Panc1 (cell line): ENCODE measurements around the gene LYPD6B. TPM values are rescaled to one million over a fixed set of nuclear protein-coding genes. Genes with fewer than 3 reads are reported as not detected.

Experiments used
- ATAC-seq: fragments of 200-7000 bp; cut with Tn5 transposase; 2 replicates; pipeline ENCODE4 v1.9.1; 2020; ENCODE audit warnings: mild to moderate bottlenecking, moderate library complexity
- BruUV-seq: library from RNA; stranded (reverse); fragments of 400-500 nt; replicated peaks from 2 replicates; lab custom pipeline; 2021; lab: Mats Ljungman, UMichigan
- CTCF ChIA-PET: fragments of 300-600 bp; sonication (Branson Sonifier 250); formaldehyde crosslinking; loops from one replicate; lab custom pipeline; 2022; ENCODE audit warnings: antibody characterized with exemption; lab: Charles Lee
- POLR2A ChIA-PET: fragments of 300-600 bp; sonication (Branson Sonifier 250); formaldehyde crosslinking; loops from one replicate; lab custom pipeline; 2022; ENCODE audit warnings: antibody characterized with exemption; lab: Charles Lee
- DNase-seq: peaks from one replicate; pipeline ENCODE4 v3.0.0-alpha.2; 2010; ENCODE audit warnings: low read depth, low spot score
- H3K27ac ChIP-seq: 2 replicates; pipeline ENCODE4 v1.5.1; 2011; ENCODE audit warnings: mild to moderate bottlenecking, low read length, inconsistent platforms
- H3K27me3 ChIP-seq: fragments of 200-500 bp; sonication (Bioruptor generic); 2 replicates; pipeline ENCODE4 v1.6.0; 2014; ENCODE audit warnings: low read length, inconsistent platforms; ENCODE audit not compliant: control insufficient read depth, insufficient read depth
- H3K36me3 ChIP-seq: fragments of 200-500 bp; sonication (Bioruptor generic); 2 replicates; pipeline ENCODE4 v1.5.1; 2014; ENCODE audit warnings: inconsistent platforms, mild to moderate bottlenecking, low read length, moderate library complexity; ENCODE audit not compliant: control insufficient read depth, insufficient read depth
- H3K4me1 ChIP-seq: 2 replicates; pipeline ENCODE4 v1.5.1; 2011; ENCODE audit warnings: inconsistent platforms, mild to moderate bottlenecking, low read length, moderate library complexity; ENCODE audit not compliant: control insufficient read depth, insufficient read depth
- H3K4me3 ChIP-seq, 2 experiments: 2 replicates each; pipeline ENCODE4 v1.5.1; 2011 to 2012; ENCODE audit warnings: low read depth in 2 of 2, low read length in 2 of 2, mild to moderate bottlenecking in 2 of 2, inconsistent platforms in 1 of 2, moderate library complexity in 1 of 2
- H3K9me3 ChIP-seq: fragments of 200-500 bp; sonication (Bioruptor generic); 2 replicates; pipeline ENCODE4 v1.5.1; 2014; ENCODE audit warnings: low read depth, mild to moderate bottlenecking, inconsistent platforms, low read length, moderate library complexity; ENCODE audit not compliant: control insufficient read depth, insufficient read depth
- POLR2AphosphoS5 ChIP-seq: IDR thresholded peaks from 2 replicates; pipeline ENCODE4 v1.6.1; 2012; ENCODE audit warnings: mild to moderate bottlenecking, low read depth, low read length, moderate library complexity
- REST ChIP-seq, 2 experiments: IDR thresholded peaks; 2 replicates each; pipeline ENCODE4 v1.6.1; 2011 to 2012; ENCODE audit warnings: low read depth in 2 of 2, control low read depth in 1 of 2, low read length in 1 of 2, mild to moderate bottlenecking in 1 of 2, moderate library complexity in 1 of 2; ENCODE audit not compliant: insufficient read depth in 1 of 2
- SIN3A ChIP-seq: IDR thresholded peaks from 2 replicates; pipeline ENCODE4 v1.6.1; 2012; ENCODE audit warnings: low read depth, mild to moderate bottlenecking, low read length, moderate library complexity, borderline replicate concordance; ENCODE audit not compliant: insufficient read depth
- TCF7L2 ChIP-seq: IDR thresholded peaks from 2 replicates; pipeline ENCODE4 v1.6.1; 2011; ENCODE audit warnings: mild to moderate bottlenecking, low read depth, low read length, inconsistent platforms
- in situ Hi-C: cut with HindIII; loops from 2 replicates; pipeline ENCODE4 v1.10.0; 2016; ENCODE audit warnings: low sequenced_read_pairs, low pct_unique_long_range_greater_than_20kb
- intact Hi-C: fragments of 100-400 bp; cut with micrococcal nuclease; formaldehyde crosslinking; loops from one replicate; pipeline ENCODE4 v1.10.0; 2022; ENCODE audit not compliant: unreplicated experiment
- total RNA-seq: library from RNA; stranded (reverse); gene quantifications from one replicate; pipeline ENCODE4 v1.2.1, GENCODE V29; 2021; ENCODE audit not compliant: unreplicated experiment
- TF ChIP-seq, protein P1 (sequence below): fragments of 450-650 bp; IDR thresholded peaks from 2 replicates; pipeline ENCODE4 v1.5.1; 2017; ENCODE audit warnings: mild to moderate bottlenecking

Gene LYPD6B
- total RNA-seq, 1 experiment from 2014 or later = 2.2 TPM

DNA sequence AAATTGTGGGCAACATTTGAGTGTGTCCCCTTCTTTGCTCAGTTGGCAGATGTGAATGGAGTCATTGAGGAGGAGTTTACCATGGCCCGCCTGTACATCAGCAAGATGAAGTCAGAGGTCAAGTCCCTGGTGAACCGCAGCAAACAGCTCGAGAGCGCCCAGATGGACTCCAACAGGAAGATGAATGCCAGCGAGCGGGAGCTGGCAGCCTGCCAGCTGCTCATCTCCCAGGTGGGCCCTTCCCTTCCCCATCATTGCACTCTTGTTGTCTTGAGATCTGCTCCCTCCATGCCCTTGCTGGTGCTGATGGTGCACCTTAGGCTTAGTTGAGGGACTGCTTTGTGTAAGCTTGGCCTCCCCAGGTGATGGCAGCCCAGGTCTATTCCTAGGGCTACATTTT is 47.5 kb upstream of the LYPD6B start:
- in situ Hi-C loops = no loop called here
- Histone ChIP-seq H3K27ac (no peak overlapping the region), H3K4me3 (no peak overlapping the region), H3K4me1 (no peaks in the 10 kb centered on the region), H3K27me3 (no peaks in the 10 kb centered on the region), H3K36me3 (no peaks in the 10 kb centered on the region), H3K9me3 (no peaks in the 10 kb centered on the region)
- ChIA-PET CTCF (no interaction called here), POLR2A (no interaction called here)
- BruUV-seq = no TSS peak
- intact Hi-C loops = loop anchor here (1.0 to 2.0 kb wide), 2 partner anchors 350 to 1053 kb away; no protein-coding TSS in a partner anchor
- no peak for TF ChIP-seq TCF7L2
- TF ChIP-seq, protein P1, sequence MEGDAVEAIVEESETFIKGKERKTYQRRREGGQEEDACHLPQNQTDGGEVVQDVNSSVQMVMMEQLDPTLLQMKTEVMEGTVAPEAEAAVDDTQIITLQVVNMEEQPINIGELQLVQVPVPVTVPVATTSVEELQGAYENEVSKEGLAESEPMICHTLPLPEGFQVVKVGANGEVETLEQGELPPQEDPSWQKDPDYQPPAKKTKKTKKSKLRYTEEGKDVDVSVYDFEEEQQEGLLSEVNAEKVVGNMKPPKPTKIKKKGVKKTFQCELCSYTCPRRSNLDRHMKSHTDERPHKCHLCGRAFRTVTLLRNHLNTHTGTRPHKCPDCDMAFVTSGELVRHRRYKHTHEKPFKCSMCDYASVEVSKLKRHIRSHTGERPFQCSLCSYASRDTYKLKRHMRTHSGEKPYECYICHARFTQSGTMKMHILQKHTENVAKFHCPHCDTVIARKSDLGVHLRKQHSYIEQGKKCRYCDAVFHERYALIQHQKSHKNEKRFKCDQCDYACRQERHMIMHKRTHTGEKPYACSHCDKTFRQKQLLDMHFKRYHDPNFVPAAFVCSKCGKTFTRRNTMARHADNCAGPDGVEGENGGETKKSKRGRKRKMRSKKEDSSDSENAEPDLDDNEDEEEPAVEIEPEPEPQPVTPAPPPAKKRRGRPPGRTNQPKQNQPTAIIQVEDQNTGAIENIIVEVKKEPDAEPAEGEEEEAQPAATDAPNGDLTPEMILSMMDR = no peak
- no peak for TF ChIP-seq REST (IDR thresholded peaks at IDR 0.05; ENCODE audit: insufficient read depth in 1 of 2, low read depth in 2 of 2, low read length in 1 of 2)
- no peak for TF ChIP-seq SIN3A
- ATAC-seq (no peak), DNase-seq (no peak)

- in situ Hi-C loops = no loop called here
- DNase-seq (no peak), ATAC-seq (no peak)
- H3K9me3 ChIP-seq = no peaks in the 10 kb centered on the region
- no peak overlapping the region for H3K27ac ChIP-seq
- H3K4me1 ChIP-seq = no peaks in the 10 kb centered on the region
- POLR2A ChIA-PET = no interaction called here
- intact Hi-C loops = no loop called here
- BruUV-seq = no TSS peak
- H3K27me3 ChIP-seq = no peaks in the 10 kb centered on the region
- CTCF ChIA-PET = no interaction called here
- TF ChIP-seq, protein P1 = no peak
- TF ChIP-seq SIN3A = no peak
- no peak overlapping the region for H3K4me3 ChIP-seq
- no peaks in the 10 kb centered on the region for H3K36me3 ChIP-seq
Observed at GRCh38 chr2:148992448-148992847, 46.1 kb upstream of the LYPD6B start.

DNA sequence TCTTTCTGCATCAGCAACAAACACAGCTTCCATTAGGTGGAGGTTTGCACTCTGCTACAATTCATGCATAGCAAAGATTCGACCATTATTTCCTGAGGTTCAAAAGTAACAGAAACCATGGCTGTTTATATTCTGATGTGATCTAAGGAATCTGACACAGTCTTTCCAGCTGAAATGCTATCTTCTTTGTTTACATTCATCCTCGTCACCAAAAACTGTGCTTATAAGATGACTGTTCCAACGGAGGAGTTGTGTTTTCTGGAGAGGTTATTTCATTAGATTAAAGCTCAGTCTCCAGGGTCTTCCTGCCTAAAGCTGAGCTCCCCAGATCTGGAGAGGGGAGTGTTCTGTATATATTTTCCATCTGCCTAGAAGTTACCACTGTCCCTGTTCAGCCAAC is 45.1 kb upstream of the LYPD6B start:
- ATAC-seq = no peak
- BruUV-seq = no TSS peak

More for the DNA sequence above, 45.1 kb upstream of the LYPD6B start:
- Histone ChIP-seq H3K9me3 (no peaks in the 10 kb centered on the region), H3K36me3 (no peaks in the 10 kb centered on the region), H3K4me3 (no peak overlapping the region), H3K27me3 (no peaks in the 10 kb centered on the region; the same call in 1 of the 2 replicates), H3K4me1 (no peaks in the 10 kb centered on the region), H3K27ac (no peak overlapping the region)
- no peak for DNase-seq
- in situ Hi-C loops (no loop called here), intact Hi-C loops (no loop called here)
- ChIA-PET CTCF (no interaction called here), POLR2A (no interaction called here)
- TF ChIP-seq SIN3A (no peak), REST (IDR thresholded peaks at IDR 0.05; ENCODE audit: insufficient read depth in 1 of 2, low read depth in 2 of 2, low read length in 1 of 2) (no peak), POLR2AphosphoS5 (no peak), TCF7L2 (no peak)
- TF ChIP-seq, protein P1 = no peak
